GM18520 (cell line): Measurements from ENCODE around the gene HOMER1.
A peak's percentile ranks its signal among the peaks of the same experiment; 100 is the strongest.
"Not testable (repeated sequence)": the region's sequence is repeated elsewhere in the genome, so short reads cannot be mapped to it uniquely, and the experiment has no call there.

Experiments
- ATAC-seq: cut with Tn5 transposase; IDR thresholded peaks from one replicate; pipeline ENCODE4 v1.9.1; 2021; ENCODE audit not compliant: unreplicated experiment

Gene HOMER1

GRCh38 chr5:79517601-79518000 is 3.7 kb upstream of the HOMER1 start:
- no peak for ATAC-seq

- no peak for ATAC-seq
These were observed 3.1 kb upstream of the HOMER1 start for GRCh38 chr5:79516986-79517385.

- ATAC-seq: not testable (repeated sequence)
These were observed 2.4 kb upstream of the HOMER1 start for GRCh38 chr5:79516331-79516730.

GRCh38 chr5:79514391-79515105 is 614 bp upstream of the HOMER1 start:
- ATAC-seq: peak; percentile 73

GRCh38 chr5:79513308-79513703 is 628 bp downstream of the HOMER1 start:
- ATAC-seq: no peak

- ATAC-seq: no peak
These were observed 1.2 kb downstream of the HOMER1 start for GRCh38 chr5:79512471-79513307.

- ATAC-seq: no peak
These were observed 1.9 kb downstream of the HOMER1 start for GRCh38 chr5:79512049-79512448.

GRCh38 chr5:79510638-79511037 is 3.3 kb downstream of the HOMER1 start:
- no peak for ATAC-seq

GRCh38 chr5:79509244-79509885 is 4.6 kb downstream of the HOMER1 start:
- ATAC-seq: no peak

GRCh38 chr5:79508794-79509193 is 5.1 kb downstream of the HOMER1 start:
- no peak for ATAC-seq

- no peak for ATAC-seq
These were observed 5.6 kb downstream of the HOMER1 start for GRCh38 chr5:79508354-79508753.

GRCh38 chr5:79507251-79508205 is 6.4 kb downstream of the HOMER1 start:
- no peak for ATAC-seq

GRCh38 chr5:79505138-79505537 is 8.8 kb downstream of the HOMER1 start:
- ATAC-seq: no peak

- no peak for ATAC-seq
These were observed 10.0 kb downstream of the HOMER1 start for GRCh38 chr5:79503794-79504495.

- ATAC-seq: no peak
These were observed 14.2 kb downstream of the HOMER1 start for GRCh38 chr5:79499640-79500273.

- no peak for ATAC-seq
These were observed 18.6 kb downstream of the HOMER1 start for GRCh38 chr5:79495311-79495710.

- ATAC-seq: no peak
These were observed 20.2 kb downstream of the HOMER1 start for GRCh38 chr5:79493596-79494345.

- no peak for ATAC-seq
These were observed 22.1 kb downstream of the HOMER1 start for GRCh38 chr5:79491690-79492317.
